Effector memory CD8-positive, alpha-beta T cell (primary cell): ENCODE measurements around the gene CENPL.
A peak's percentile ranks its signal among the peaks of the same experiment; 100 is the strongest.
"Not testable (repeated sequence)": the region's sequence is repeated elsewhere in the genome, so short reads cannot be mapped to it uniquely, and the experiment has no call there.

Source experiments
- ATAC-seq: fragments of 150-1000 bp; cut with Tn5 transposase; replicated peaks from 2 replicates; pipeline ENCODE4 v1.10.0; 2021; ENCODE audit warnings: mild to moderate bottlenecking, moderate library complexity
- DNase-seq, 3 experiments: peaks; one replicate each; pipeline ENCODE4 v3.0.0; 2021
- H3K27ac Mint-ChIP-seq, 2 donors: one replicate each; pipeline ENCODE4 v1.8.0; 2022; ENCODE audit warnings: mild to moderate bottlenecking in 2 of 2, mixed read lengths in 2 of 2, moderate library complexity in 2 of 2
- H3K27me3 Mint-ChIP-seq, 2 donors: one replicate each; pipeline ENCODE4 v1.8.0; 2022; ENCODE audit warnings: mixed read lengths in 2 of 2
- H3K36me3 Mint-ChIP-seq: one replicate; pipeline ENCODE4 v1.8.0; 2022; ENCODE audit warnings: mild to moderate bottlenecking, moderate library complexity, mixed read lengths; ENCODE audit not compliant: insufficient read depth
- H3K4me1 Mint-ChIP-seq, 2 donors: one replicate each; pipeline ENCODE4 v1.8.0; 2022; ENCODE audit warnings: low read depth in 2 of 2, mixed read lengths in 2 of 2
- H3K4me3 Mint-ChIP-seq, 2 donors: one replicate each; pipeline ENCODE4 v1.8.0; 2022; ENCODE audit warnings: mild to moderate bottlenecking in 2 of 2, mixed read lengths in 2 of 2, moderate library complexity in 2 of 2
- H3K9me3 Mint-ChIP-seq, 2 donors: one replicate each; pipeline ENCODE4 v1.8.0; 2022; ENCODE audit warnings: mixed read lengths in 2 of 2

Gene CENPL

DNA sequence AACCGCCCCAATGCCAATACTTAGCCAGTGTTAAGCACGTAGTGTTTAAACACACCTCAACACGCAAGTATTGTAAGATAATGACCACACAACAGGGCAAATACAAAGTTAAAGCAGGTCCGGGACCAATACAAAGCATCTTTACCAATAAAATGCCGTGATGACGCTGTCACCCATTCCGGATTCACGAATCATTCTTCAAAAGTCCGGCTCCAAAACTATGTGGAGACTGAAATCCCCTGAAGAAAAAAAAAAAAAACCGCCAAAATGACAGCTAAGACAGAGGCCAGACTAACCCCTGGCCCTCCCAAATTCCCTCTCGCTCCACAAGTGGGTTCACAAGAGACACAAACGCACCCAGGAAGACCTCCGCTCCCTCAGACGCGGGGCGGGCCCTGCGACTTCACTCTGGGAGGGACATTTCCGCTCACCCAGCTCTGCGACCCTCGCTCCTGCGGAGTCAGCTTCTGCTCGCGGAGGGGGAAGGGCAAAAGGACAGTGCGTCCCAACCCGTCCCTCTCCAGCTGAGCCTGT, 835 bp downstream of the CENPL start:
- H3K9me3 Mint-ChIP-seq, result no peaks in the 10 kb centered on the region
- ATAC-seq (peak; percentile 9), DNase-seq (no peak)
- H3K27me3 Mint-ChIP-seq, result no peaks in the 10 kb centered on the region
- H3K4me3 Mint-ChIP-seq, result peak overlapping the region; percentile 97 to 100
- peaks cover 18% of the 10 kb centered on the region for H3K36me3 Mint-ChIP-seq
- peak overlapping the region; percentile 93 to 96 for H3K27ac Mint-ChIP-seq
- peaks cover 30 to 41% of the 10 kb centered on the region in 2 donors for H3K4me1 Mint-ChIP-seq

DNA sequence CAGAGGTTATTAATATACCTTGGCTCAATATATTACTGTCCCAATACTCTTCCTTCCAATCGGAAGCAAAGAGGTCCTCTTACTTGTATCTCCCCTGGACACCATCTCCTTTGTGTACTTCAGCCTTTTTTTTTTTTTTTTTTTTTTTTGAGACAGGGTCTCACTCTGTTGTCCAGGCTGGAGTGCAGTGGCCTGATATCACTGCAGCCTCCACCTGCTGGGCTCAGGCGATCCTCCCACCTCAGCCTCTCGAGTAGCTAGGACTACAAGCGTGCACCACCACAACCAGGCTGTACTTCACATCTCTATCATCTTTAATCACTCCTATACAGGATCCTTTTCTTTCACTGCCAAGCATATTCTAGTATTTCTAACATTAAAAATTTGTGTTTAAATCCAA, 3.0 kb downstream of the CENPL start:
- H3K9me3 Mint-ChIP-seq, result no peaks in the 10 kb centered on the region
- no peak overlapping the region for H3K4me3 Mint-ChIP-seq
- DNase-seq (no peak), ATAC-seq (no peak)
- H3K27ac Mint-ChIP-seq, result no peak overlapping the region
- peaks cover 16% of the 10 kb centered on the region for H3K36me3 Mint-ChIP-seq
- peaks cover 30 to 40% of the 10 kb centered on the region in 2 donors for H3K4me1 Mint-ChIP-seq
- H3K27me3 Mint-ChIP-seq, result no peaks in the 10 kb centered on the region

DNA sequence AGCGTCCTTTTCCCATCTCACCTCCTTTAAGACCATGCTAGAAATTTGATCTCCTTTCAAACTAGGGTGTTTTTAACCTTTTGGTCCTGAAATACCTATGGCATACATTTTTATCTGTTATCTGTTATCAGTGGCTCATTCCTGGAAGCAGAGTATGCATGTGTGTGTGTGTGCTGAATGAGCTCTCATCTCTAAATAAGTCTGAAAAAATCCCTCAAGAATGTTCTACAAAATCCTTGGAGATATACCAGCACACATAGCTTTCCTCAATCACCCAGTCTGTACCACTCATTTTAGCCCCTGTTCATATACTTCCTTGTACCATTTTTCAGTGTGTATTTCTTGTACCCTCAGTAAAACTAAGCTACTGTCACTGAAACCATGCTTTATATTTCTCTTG, 6.2 kb downstream of the CENPL start:
- H3K36me3 Mint-ChIP-seq, result peaks cover 2% of the 10 kb centered on the region

DNA sequence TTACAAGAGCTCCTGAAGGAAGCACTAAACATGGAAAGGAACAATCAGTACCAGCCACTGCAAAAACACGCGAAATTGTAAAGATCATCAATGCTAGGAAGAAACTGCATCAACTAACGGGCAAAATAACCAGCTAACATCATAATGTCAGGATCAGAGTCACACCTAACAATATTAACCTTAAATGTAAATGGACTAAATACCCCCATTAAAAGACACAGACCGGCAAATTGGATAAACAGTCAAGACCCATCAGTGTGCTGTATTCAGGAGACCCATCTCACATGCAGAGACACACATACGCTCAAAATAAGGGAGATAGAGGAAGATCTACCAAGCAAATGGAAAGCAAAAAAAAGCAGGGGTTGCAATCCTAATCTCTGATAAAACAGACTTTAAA, 11.0 kb downstream of the CENPL start:
- H3K4me3 Mint-ChIP-seq, H3K9me3 Mint-ChIP-seq, H3K27me3 Mint-ChIP-seq, H3K27ac Mint-ChIP-seq, DNase-seq, ATAC-seq: not testable (repeated sequence)
- peaks cover 14% of the 10 kb centered on the region for H3K36me3 Mint-ChIP-seq
- peaks cover 26 to 28% of the 10 kb centered on the region in 2 donors for H3K4me1 Mint-ChIP-seq

More for the DNA sequence above, 6.2 kb downstream of the CENPL start:
- Mint-ChIP-seq H3K9me3 (no peaks in the 10 kb centered on the region), H3K4me3 (no peak overlapping the region), H3K4me1 (peaks cover 33 to 37% of the 10 kb centered on the region in 2 donors), H3K27ac (no peak overlapping the region), H3K27me3 (no peaks in the 10 kb centered on the region)
- no peak for ATAC-seq
- no peak for DNase-seq

DNA sequence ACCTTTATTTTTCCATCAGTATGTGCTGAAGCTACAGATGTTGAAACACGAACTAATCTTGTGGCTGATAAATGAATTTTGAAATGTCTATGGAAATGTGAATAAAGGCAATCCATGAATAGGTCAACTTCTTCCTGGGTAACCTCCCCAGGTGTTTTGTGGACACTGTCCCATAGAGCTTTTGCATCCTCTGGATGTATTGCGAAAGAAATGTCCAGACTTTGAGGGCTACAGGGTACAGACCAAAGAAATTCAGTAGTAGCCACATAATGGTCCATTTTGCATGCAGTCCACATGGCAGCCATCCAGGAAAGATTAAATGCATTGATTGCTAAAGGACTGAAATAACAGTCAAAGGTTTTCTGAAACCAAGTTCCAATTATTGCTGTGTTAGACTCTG, 21.7 kb downstream of the CENPL start:
- no peaks in the 10 kb centered on the region for H3K9me3 Mint-ChIP-seq
- no peak overlapping the region for H3K27ac Mint-ChIP-seq
- H3K4me3 Mint-ChIP-seq, result no peak overlapping the region
- H3K36me3 Mint-ChIP-seq, result peaks cover 20% of the 10 kb centered on the region
- H3K27me3 Mint-ChIP-seq, result no peaks in the 10 kb centered on the region
- H3K4me1 Mint-ChIP-seq, result no peaks in the 10 kb centered on the region
- ATAC-seq (no peak), DNase-seq (no peak)

DNA sequence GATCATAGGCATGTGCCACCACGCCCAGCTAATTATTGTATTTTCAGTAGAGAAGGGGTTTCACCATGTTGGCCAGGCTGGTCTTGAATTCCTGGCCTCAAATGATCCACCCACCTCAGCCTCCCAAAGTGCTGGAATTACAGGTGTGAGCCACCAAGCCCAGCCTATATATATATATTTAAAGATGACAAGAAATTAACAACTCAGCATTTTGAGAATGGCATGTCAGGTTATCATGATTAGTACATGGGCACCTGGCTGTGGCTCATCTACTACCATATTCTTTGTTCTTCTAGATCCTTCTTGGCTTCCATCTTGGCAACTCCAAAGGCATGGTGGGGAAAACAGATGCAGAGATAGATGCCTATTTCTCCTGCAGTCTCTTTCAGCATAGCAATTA, 24.7 kb downstream of the CENPL start:
- H3K27ac Mint-ChIP-seq, result peak overlapping the region in 1 of 2 donors; percentile 55
- not testable (repeated sequence) for H3K4me1 Mint-ChIP-seq, ATAC-seq, H3K27me3 Mint-ChIP-seq, DNase-seq, H3K9me3 Mint-ChIP-seq, H3K4me3 Mint-ChIP-seq
- peaks cover 11% of the 10 kb centered on the region for H3K36me3 Mint-ChIP-seq

DNA sequence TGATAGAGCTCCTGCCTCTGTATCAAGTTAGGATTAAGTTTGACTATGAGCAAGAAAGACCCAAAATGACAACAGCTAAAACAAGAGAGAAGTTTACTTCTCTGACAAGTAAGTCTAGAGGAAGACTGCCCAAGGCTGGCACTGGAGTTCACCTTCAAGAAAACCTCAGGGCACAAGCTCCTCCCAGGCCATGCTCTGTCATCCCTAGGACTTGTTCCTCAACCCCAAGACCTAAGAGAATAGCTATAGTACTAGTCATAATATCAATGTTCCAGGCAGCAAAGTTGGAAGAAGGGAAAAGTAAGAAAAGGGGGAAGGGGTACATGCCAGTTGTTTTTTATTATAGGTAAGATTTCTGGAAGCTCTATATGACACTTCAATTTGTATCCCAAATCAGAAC, 26.6 kb downstream of the CENPL start:
- Mint-ChIP-seq H3K27ac (peak overlapping the region in 1 of 2 donors; percentile 54), H3K4me3 (no peak overlapping the region), H3K9me3 (no peaks in the 10 kb centered on the region), H3K4me1 (no peaks in the 10 kb centered on the region), H3K36me3 (peaks cover 11% of the 10 kb centered on the region), H3K27me3 (no peaks in the 10 kb centered on the region)
- ATAC-seq (no peak), DNase-seq (no peak)

DNA sequence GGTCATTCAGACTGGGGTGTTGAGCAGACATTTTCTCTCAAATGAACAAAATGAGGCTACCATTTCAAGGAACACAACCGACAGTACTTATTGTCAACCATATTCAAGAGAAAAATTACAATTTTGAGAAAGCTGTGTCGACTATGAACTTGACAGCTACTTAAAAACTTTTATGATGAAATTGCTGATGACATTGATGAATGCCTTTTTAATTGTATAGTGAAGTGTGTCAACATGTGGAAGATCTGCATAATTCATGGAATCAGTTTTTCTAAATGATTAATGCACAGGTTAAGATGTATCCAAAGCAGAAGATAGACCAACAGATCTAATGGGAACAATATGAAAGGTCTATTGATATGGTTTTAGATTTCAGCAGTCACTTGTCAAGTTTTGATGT, 34.8 kb downstream of the CENPL start:
- H3K27me3 Mint-ChIP-seq, result no peaks in the 10 kb centered on the region
- ATAC-seq (no peak), DNase-seq (no peak)
- H3K4me3 Mint-ChIP-seq, result no peak overlapping the region
- H3K4me1 Mint-ChIP-seq, result no peaks in the 10 kb centered on the region
- H3K27ac Mint-ChIP-seq, result peak overlapping the region in 1 of 2 donors; percentile 49
- H3K9me3 Mint-ChIP-seq, result no peaks in the 10 kb centered on the region
- H3K36me3 Mint-ChIP-seq, result peaks cover 32% of the 10 kb centered on the region

DNA sequence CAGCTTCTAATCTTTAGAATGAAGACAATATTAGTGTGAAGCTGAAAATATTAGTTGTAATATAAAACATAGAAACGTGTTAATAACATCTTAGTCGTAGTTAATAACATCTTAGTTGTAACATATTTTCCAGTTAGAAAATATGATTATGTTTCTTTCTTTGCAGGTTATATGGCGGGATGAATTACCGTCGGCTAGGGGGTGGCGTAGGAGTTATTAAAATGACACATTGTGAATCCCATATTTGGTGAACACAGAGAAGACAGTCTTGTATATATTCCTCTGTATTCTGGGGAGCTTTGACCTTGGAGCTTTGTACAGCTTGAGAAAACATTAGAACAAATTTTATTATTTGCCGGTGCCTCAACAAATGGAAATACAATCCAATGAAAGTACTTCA, 39.7 kb downstream of the CENPL start:
- Mint-ChIP-seq H3K4me3 (no peak overlapping the region), H3K4me1 (no peaks in the 10 kb centered on the region), H3K27me3 (no peaks in the 10 kb centered on the region), H3K27ac (peak overlapping the region in 1 of 2 donors; percentile 29), H3K9me3 (no peaks in the 10 kb centered on the region), H3K36me3 (peaks cover 63% of the 10 kb centered on the region)
- DNase-seq (no peak), ATAC-seq (no peak)

DNA sequence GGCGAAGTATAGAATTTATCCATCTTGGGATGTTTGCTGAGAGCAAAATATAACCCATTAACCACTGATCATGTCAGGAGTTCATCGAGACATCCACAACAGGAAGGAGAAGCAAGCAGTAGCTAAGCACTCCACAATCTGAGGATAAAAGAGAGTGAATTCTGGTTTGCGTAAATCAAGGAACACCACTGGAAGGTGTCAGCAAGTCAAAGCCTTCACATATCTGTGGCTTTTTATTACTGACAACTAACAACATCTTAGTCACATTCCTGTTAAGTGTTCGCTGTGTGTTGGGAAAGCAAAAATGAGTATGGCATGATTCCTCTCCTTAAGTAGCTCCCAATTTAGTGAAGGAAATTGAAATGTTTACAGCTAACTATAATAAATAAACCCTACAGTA, 44.7 kb downstream of the CENPL start:
- peaks cover 2 to 11% of the 10 kb centered on the region in 2 donors for H3K4me1 Mint-ChIP-seq
- H3K4me3 Mint-ChIP-seq, result no peak overlapping the region
- no peak for ATAC-seq
- H3K27me3 Mint-ChIP-seq, result no peaks in the 10 kb centered on the region
- H3K27ac Mint-ChIP-seq, result no peak overlapping the region
- no peak for DNase-seq
- no peaks in the 10 kb centered on the region for H3K9me3 Mint-ChIP-seq
- peaks cover 71% of the 10 kb centered on the region for H3K36me3 Mint-ChIP-seq

DNA sequence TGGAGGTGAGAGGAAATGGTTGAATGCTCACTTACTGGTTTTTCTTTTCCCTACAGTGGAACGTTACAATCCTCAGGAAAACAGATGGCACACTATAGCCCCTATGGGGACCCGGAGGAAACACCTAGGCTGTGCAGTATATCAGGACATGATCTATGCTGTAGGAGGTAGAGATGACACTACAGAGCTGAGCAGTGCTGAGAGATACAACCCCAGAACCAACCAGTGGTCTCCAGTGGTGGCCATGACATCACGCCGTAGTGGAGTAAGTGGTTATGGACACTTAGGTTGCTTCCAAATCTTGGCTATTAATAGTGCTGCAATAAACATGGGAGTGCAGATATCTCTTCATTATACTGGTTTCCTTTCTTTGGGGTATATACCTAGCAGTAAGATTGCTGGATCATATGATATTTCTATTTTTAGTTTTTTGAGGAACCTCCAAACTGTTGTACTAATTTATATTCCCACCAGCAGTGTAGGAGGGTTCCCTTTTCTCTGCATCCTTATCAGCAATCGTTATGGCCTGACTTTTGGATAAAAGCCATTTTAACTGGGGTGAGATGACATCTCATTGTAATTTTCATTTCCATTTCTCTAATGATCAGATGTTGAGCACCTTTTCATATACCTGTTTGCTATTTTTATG, 49.0 kb downstream of the CENPL start:
- Mint-ChIP-seq H3K4me3 (no peak overlapping the region), H3K36me3 (peaks cover 38% of the 10 kb centered on the region), H3K9me3 (no peaks in the 10 kb centered on the region), H3K27me3 (no peaks in the 10 kb centered on the region), H3K27ac (peak overlapping the region; percentile 54 to 84), H3K4me1 (peaks cover 2 to 11% of the 10 kb centered on the region in 2 donors)
- ATAC-seq (no peak), DNase-seq (no peak)

DNA sequence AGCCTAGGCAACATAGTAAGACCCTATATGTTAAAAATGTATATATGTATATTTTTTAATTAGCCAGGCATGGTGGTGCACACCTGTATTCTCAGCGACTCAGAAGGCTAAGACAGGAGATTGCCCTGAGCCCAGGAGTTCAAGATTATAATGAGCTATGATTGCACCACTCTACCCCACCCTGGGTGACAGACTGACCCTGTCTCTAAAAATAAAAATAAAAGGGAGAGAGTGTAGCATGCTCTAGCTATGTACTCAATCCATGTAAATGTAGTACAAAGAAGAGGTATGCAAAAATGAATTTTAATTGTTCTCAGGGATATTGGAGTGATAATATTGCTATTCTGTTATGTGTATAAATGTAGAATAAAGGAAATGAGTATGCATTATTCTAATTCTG, 53.1 kb downstream of the CENPL start:
- Mint-ChIP-seq H3K27ac (peak overlapping the region; percentile 11 to 59), H3K4me1 (peaks cover 6 to 16% of the 10 kb centered on the region in 2 donors), H3K4me3 (no peak overlapping the region), H3K27me3 (no peaks in the 10 kb centered on the region), H3K9me3 (no peaks in the 10 kb centered on the region), H3K36me3 (peaks cover 16% of the 10 kb centered on the region)
- DNase-seq (no peak), ATAC-seq (no peak)

DNA sequence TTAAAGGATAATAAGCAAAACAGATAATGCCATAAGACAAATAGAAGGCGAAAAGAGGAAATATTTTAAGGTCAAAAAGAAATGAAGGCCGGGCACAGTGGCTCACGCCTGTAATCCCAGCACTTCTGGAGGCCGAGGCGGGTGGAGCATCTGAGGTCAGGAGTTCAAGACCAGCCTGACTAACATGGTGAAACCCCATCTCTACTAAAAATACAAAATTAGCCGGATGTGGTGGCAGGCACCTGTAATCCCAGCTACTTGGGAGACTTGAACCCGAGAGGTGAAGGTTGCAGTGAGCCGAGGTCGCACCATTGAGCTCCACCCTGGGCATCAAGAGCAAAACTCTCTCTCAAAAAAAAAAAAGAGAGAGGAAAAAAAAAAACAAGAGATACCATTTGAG, 54.4 kb downstream of the CENPL start:
- ATAC-seq, H3K9me3 Mint-ChIP-seq, H3K4me3 Mint-ChIP-seq, H3K27me3 Mint-ChIP-seq, DNase-seq: not testable (repeated sequence)
- Mint-ChIP-seq H3K4me1 (peaks cover 6 to 16% of the 10 kb centered on the region in 2 donors), H3K27ac (peak overlapping the region; percentile 65 to 80), H3K36me3 (peaks cover 16% of the 10 kb centered on the region)

DNA sequence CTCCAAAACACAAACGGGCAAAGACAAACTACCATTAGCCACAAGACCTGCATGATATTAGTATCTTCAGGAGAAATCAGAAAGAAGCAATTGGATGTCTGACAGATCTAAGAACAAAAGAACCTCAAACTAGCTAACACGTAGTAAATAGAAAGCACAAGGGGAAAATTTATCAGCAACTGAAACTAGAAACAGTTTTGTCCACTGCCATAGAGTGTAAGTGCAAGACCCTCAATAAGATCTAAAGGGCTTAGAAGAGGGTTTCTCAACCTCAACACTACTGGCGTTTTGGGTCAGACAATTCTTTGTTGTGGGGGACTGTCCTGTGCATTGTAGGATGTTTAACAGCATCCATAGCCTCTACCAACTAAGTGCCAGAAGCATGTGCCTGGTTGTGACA, 55.9 kb downstream of the CENPL start:
- peak overlapping the region; percentile 12 to 80 for H3K27ac Mint-ChIP-seq
- no peak overlapping the region for H3K4me3 Mint-ChIP-seq
- no peaks in the 10 kb centered on the region for H3K27me3 Mint-ChIP-seq
- H3K4me1 Mint-ChIP-seq, result peaks cover 6 to 13% of the 10 kb centered on the region in 2 donors
- peaks cover 12% of the 10 kb centered on the region for H3K36me3 Mint-ChIP-seq
- DNase-seq (no peak), ATAC-seq (no peak)
- no peaks in the 10 kb centered on the region for H3K9me3 Mint-ChIP-seq
